ENCODE measurements around the gene HMCN2.
A peak's percentile ranks its signal among the peaks of the same experiment; 100 is the strongest.
"Not testable (repeated sequence)": the region's sequence is repeated elsewhere in the genome, so short reads cannot be mapped to it uniquely, and the experiment has no call there.

The HMCN2 gene

DNA sequence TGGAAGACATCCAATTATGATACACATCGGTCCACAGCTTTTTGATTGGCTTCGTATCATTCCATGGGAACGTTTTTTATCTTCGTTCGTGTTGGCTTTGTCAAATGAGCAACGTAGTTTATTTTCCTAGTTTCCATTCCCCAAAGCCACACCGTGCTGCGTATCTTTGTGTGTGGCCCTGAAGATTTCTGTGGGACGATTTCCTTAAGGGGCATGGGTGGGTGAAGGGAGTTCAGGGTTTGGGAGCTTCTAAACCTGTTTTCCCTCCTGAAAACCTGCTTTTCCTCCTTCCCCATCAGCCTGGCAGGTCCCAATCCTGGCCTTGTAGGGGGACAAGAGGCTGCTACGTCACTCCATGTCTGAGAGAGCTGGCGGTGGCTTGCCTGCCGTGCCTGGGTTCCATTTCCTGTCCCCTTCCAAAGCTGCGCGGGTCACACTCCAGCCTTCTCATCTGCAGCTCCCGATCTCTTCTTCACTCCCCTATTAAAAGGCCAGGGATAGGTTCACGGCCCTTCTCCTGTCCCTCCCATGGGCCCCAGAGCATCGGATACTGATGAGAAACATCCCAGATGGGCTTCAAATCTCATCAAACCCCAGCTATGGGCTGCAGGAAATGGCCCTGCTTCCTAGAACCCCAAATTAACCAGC, 155.7 kb downstream of the HMCN2 start:
- DNase-seq, result no peak

DNA sequence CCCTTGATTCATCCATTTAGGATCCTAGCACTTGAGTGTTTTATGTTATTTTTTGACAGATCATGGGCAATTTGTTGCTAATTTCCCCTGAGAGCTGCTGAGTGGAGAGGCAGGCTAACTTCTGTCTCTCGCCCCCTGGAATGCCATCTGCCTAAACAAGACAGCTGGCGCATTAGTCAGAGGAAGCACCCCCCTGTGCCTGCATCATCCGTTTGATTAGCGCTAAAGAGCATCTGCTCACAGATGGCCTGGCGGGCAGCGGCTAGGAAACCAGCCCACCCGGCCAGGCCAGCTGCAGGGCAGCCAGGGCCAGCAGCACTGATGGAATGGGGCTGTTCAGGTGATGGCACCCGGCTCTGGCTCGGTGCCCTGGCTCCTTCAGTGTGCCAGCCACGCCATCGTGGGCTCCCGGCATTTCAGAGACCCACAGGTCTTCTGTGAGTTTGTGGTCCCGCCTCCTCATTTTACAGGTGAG, 156.3 kb downstream of the HMCN2 start:
- no peak for DNase-seq

DNA sequence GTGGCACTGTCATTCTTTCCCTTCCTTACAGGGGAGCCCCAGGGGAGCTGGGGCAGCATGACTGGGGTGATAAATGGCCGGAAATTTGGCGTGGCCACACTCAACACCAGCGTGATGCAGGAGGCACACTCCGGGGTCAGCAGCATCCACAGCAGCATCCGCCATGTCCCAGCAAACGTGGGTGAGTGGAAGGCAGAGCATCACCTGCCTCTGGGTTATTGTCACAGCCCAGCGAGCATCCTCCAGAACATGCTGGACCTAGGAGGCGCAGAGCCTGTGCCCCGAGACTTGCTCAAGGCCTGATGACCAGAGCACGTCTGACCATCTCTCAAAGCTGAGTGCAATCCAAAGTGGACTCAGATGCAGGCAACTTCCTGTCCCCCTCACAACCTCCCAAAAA, 157.0 kb downstream of the HMCN2 start:
- no peak for DNase-seq

DNA sequence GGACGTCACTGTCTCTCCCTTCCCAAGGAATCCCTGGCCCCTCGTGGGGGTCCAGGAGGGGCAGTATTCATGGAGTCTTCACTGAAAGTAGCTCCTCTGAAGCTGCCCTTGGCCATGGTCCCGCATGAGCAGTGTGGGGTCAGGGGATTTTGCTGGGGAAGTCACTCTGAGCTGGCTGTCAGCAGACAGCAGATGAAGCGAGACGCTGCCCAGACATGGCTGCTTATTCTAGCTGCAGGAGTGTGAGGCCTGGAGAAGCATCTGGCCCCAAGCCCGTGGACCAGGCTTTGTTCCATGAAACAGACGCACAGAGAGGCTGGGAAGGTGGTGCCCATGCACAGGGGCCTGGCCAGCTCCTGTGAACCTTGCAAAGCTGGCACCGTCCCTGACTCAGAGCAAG, 157.7 kb downstream of the HMCN2 start:
- no peak for DNase-seq

DNA sequence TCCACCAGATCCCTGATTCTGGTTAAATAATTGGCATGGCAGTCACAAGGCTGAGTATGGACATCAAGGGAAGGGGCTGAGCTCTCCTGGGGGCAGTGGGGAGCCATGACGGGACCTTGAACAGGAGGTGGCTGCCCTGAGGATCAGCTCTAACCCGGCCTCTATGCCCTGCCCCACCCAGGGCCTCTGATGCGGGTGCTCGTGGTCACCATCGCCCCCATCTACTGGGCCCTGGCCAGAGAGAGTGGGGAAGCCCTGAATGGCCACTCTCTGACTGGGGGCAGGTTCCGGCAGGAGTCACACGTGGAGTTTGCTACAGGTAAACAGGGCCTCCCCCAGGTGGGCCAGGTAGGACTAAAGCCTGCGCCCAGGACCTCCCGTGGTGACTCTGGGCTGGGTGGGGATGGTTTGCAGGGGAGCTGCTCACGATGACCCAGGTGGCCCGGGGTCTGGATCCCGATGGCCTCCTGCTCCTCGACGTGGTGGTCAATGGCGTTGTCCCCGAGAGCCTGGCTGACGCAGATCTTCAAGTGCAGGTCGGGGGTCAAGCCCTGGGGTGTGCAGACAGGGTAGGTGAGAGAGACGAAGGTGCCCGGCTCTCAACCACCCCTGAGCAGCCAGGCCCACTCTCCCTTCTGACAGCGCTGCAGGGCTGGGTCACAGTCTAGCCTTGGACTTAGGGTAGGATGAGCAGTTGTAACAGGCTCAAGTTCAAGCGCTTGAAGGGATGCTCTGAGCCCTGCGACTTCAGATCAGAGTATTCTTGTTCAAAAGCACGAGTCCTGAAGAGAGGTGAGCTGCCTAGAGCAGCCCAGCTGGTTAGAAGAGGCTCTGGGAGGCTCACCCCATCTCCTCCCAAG, 159.3 kb downstream of the HMCN2 start:
- DNase-seq, result no peak

DNA sequence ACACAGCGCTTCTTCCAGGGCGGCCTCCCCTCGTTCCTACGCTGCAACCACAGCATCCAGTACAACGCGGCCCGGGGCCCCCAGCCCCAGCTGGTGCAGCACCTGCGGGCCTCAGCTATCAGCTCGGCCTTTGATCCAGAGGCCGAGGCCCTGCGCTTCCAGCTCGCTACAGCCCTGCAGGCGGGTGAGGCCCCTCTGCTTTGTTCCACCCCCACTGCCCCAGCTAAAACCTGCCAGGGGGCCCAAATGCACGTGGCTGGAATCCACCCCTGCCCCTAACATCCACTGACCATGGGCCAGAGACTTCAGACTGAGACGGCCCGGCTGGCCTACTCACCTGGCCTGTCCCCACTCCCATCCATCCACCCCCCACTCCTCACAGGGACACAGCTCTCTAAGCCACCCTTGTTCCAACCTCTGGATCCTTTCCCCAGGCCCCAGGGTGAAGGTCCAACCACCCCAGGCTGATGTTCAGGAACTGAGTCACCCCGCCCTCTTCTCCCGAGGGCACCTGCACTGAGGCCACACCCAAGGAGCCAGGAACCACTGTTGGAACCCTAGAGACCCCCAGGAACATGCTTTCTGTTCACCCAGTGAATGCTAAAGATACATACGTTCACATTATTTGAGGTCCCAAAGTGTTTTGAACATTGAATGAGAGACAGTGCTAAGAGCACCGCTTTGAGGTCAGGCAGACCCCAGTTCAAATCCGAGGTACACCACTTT, 160.3 kb downstream of the HMCN2 start:
- no peak for DNase-seq

DNA sequence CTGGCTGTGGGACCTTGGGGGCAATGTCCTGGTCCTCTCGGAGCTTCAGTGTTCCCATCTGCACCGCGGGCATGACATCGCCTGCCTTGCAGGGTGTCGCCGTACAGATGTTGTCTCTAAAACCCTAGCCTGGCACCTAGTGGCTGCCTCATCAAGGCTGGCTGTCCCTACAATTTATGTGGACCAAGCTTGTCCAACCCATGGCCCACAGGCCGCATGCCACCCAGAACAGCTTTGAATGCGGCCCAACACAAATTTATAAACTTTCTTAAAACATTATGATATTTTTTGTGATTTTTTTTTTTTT, 160.9 kb downstream of the HMCN2 start:
- no peak for DNase-seq

DNA sequence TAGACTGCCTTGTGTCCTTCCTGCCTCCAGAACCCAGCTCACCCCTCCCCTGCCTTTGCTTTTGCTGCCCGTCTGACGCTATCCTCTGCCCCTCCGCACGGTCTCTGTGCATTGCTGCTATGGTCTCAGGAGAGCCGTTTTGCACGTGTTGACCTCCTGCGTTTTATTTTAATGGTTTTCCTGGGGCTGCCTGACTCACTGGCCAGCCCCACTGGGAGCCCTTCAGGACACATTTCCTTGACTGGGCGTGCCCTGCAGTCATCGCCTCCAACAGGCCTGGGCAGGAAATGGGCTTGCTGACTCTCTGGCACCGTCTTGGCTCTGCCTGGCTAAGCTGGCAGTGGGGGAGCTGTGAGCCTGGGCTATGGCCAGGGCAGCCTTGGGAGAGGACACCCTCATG, 161.3 kb downstream of the HMCN2 start:
- DNase-seq, result no peak

DNA sequence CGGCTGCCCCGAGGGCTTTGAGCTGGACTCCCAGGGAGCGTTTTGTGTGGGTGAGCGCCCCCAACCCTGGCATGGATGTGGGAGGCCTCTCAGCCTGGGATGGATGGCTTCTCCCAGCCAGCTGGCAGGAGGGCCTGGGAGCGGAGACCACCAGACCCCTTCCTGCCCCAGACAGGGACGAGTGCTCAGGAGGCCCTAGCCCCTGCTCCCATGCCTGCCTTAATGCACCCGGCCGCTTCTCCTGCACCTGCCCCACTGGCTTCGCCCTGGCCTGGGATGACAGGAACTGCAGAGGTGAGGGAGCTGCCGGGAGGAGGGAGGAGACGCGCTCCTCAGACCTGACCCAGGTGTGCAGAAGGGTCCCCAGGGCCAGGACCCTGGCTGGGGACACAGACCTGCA, 161.8 kb downstream of the HMCN2 start:
- no peak for DNase-seq

DNA sequence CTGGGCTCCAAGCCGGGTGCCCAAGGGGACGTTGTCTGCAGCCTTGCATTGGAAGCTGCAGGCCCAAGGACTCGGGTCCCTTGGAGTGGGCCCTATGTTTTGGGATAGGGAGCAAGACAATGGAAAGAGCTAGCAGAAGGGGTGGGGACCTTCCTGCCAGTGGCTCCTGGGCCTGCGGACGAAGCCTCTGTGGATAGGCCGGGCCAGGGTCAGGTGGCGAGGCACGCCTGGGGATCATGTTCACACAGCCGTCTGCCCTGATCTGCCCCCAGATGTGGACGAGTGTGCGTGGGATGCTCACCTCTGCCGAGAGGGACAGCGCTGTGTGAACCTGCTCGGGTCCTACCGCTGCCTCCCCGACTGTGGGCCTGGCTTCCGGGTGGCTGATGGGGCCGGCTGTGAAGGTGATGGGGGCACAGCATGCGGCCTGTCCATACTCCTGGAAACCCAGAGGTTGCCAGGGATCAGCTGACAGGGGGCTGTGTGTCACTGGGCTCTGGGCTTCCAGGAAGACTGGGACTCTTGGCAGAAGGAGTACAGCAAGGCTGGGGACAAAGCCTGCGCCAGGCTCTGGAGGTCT, 162.6 kb downstream of the HMCN2 start:
- DNase-seq, result no peak

DNA sequence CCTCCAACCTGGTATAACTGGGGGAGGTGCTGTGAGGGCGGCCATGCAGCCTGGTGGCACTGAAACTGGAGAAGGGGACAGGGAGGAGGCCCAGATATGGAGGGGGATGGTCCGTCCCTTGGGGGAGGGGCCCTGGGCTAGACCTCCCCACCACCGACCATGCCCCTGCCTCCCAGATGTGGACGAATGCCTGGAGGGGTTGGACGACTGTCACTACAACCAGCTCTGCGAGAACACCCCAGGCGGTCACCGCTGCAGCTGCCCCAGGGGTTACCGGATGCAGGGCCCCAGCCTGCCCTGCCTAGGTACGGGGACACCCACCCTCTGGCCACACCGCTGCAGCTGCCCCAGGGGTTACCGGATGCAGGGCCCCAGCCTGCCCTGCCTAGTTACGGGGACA, 163.8 kb downstream of the HMCN2 start:
- DNase-seq, result no peak

DNA sequence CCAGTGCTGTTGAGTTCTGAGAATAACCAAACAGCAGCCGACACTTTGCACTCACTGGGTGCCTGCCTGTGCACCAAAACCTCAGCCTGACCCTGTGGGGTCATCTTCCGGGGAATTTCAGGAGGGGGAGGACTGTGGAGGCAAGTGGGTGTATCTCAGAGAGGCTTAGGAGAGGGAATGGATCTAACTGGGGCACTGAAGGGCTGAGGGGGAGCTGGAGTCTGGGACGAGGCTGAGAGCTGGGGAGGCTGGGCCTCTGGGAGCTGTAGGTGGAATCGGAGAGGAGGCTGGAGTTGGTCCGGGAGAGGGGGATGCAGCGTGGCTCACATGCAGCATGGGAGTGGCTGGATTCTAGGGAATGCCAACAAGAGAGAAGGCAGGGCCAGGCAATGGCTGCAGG, 164.3 kb downstream of the HMCN2 start:
- DNase-seq, result no peak

DNA sequence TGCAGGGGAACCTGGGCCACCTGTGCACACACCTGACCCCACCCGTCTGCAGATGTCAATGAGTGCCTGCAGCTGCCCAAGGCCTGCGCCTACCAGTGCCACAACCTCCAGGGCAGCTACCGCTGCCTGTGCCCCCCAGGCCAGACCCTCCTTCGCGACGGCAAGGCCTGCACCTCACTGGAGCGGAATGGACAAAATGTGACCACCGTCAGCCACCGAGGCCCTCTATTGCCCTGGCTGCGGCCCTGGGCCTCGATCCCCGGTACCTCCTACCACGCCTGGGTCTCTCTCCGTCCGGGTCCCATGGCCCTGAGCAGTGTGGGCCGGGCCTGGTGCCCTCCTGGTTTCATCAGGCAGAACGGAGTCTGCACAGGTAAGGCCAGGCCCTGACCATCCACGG, 164.7 kb downstream of the HMCN2 start:
- no peak for DNase-seq

DNA sequence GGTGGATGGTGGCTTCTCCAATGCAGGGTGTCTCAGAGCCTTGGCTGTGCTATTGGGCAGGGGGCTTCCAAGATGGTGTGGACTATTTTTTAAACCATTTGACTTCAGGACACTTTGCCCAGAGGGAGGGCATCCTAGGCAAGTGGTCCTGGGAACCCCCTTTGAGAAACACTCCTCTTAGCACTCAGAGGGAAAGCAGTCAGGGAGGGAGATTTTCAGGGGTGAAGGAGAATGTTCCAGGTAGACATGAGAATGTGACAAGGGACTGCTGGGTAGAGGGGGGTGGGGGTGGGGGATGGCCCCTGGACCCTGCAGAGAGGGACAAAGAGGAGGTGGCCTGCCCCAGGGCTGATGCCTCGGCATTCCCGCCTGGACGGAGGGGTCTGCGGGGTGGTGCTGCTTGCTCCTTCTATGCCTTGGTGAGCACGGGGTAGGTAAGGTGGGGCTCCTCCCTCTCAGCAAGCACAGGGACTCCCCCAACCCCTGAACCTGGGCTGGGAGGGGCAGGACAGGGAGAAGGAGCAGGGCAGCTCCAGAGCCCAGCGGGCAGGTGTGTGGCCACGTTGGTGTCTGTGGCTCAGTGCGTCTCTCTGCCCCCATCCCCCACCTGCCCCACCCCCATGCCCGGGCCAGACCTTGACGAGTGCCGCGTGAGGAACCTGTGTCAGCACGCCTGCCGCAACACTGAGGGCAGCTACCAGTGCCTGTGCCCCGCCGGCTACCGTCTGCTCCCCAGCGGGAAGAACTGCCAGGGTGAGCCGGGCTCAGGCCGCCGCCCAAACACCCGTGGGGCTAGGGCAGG, 165.4 kb downstream of the HMCN2 start:
- DNase-seq, result no peak

DNA sequence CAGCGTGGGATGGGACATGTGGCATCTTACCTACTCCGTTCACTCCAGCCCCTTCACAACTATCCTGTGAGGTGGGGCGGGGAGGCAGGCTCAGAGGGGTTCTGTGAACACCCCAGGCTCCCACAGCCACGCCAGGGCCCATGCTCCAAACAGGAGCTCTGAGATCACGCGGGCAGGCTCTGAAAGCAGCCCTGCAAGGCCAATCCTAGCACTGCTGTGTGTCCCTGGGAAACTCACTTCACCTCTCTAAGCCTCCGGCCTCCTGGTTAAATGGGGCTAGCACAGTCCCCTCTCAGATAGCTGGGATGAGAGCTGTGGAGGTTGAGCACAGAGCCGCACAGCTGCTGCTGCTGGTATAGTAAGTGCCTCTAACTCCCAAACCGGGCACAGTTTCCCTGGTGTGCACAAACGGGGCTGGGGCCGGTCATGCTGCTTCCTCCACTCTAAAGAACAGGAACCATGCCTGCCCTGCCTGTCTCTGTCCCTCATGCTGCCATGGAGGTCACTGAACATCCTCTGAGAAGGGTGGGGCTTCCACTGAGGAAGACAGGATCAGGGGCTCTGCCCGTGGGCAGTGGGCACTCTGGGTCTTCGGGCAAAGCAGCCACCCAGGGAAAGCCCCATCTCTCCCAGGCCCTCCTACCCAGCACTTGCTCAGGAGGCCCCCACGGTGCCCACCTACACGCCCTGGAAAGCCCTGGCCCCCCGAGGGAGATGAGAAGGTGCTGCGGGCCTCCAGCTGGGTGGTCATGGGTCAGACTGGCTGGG, 166.2 kb downstream of the HMCN2 start:
- no peak for DNase-seq

DNA sequence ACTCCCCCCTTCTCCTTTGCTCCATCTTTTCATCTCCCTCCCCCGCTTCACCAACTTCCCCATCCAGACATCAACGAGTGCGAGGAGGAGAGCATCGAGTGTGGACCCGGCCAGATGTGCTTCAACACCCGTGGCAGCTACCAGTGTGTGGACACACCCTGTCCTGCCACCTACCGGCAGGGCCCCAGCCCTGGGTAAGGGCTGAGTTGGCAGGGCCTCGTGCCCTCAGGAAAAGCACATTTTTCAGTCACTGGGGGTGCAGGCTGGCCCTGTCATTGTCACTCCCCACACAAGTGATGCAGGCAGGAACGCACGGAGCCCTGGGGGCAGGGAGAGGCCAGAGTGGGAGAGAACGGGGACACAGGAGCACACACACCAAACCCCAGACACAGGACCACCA, 166.8 kb downstream of the HMCN2 start:
- no peak for DNase-seq

DNA sequence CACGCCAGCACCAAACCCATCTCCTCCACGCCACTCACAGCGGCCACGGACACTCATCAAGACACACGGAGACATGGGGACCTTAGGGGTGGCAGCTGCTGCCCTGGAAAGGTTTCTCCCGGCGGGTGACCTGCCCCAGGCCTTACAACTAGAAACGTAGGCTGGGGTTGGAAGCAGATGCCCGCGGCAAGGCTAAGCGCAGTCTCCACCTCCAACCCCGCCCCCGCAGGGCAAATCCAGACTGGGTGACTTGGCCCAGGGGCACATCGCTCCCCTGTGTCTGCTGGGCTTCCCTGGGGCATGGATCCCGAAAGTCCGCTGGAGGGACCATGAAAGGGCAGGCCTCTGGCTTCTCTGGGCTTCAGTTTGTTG, 167.2 kb downstream of the HMCN2 start:
- no peak for DNase-seq

DNA sequence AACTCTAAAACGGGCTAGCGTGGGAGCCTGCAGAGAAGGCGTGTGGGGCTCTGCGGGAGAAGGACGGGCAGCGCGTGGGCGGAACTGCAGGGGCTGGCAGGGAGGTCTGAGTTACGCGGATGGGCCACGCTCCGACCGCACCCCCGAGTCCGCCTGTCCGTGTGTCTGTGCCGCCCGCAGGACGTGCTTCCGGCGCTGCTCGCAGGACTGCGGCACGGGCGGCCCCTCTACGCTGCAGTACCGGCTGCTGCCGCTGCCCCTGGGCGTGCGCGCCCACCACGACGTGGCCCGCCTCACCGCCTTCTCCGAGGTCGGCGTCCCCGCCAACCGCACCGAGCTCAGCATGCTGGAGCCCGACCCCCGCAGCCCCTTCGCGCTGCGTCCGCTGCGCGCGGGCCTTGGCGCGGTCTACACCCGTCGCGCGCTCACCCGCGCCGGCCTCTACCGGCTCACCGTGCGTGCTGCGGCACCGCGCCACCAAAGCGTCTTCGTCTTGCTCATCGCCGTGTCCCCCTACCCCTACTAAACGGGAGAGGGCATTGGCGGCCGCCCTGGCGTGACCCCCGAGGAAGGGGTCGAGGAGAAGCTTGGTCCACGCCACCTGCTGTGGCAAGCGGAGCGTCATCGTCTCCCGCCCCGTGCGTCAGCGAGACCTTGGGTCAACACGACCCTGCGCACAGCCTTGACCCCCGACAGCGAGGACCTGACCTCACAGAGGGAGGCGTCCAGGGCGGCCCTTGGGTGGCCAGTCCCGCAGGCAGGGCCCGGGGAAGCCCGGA, 167.8 kb downstream of the HMCN2 start:
- peak; percentile 63 for DNase-seq

DNA sequence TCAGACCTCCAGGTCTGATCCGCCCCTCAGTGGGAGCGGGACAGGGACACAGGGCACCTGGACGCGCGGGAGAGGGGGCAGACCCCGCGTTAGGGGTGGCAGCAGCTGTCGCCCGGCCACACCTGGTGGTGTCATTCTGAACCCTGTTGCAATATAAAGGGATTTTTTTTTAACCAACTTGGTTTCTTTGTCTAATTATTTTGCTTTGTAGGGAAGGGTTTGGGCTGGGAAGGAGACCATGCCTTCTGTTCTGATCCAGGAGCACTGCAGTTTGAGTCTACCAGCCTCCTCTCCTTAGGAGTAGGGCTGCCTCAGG, 168.3 kb downstream of the HMCN2 start:
- no peak for DNase-seq

DNA sequence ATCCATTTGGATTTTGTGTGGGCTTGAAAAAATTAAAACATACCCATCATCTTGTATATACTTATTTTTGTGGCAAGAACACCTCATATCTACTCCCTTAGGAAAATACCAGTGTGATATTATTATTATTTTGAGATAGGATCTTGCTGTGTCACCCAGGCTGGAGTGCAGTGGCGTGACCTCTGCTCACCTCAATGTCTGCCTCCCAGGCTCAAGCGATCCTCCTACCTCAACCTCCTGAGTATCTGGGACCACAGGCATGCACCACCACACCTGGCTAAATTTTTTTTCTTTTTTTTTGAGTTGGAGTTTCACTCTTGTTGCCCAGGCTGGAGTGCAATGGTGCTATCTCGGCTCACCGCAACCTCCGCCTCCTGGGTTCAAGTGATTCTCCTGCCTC, 169.1 kb downstream of the HMCN2 start:
- DNase-seq, result not testable (repeated sequence)

DNA sequence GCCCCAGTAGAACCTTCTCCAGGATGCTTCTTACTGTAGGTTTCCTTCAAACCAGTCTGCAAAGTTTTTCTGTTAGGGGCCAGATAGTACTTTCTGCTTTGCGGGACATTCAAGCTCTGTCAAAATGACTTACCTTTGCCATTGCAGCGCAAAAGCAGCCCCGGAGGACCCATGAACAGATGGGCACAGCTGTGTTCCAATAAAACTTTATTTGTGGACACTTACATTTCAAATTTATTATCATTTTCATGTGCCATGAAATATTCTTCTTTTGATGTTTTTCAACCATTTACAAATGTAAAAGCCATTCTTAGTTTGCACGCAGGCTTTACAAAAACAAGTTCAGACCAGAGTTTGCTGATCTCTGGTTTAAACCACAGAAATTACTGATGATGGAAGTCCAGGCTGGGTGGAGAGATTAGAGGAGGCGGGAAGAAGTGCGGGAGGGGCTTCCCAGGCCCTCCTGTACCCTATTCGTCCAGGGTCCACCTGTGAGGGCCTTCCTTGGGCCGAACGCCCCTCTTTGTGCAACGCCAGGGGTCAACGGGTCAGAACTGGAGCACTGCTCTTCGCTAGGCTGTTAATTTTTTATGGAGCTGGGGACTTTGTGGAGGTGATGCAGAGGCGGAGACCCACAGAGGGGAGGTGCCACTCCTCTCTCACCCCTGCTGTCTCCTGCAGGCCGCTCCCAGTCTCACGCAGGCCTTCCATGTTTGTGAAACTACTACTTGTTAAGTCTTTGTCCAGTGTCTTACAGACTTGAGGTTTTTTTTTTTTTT, 171.6 kb downstream of the HMCN2 start:
- no peak for DNase-seq

Data from activated CD4-positive, alpha-beta T cell treated with anti-CD3 and anti-CD28 coated beads for 48 hours (primary cell).